Right forelimb (tissue), 1 donor: ENCODE measurements around the gene PSD4.

Source experiments
- DNase-seq: peaks from one replicate; pipeline ENCODE4 v3.0.0-alpha.2; 2018

PSD4 gene

GRCh38 chr2:113173542-113174375, at the start of gene PSD4:
TSS of gene PSD4 (plus strand) at chr2:113173971. CDS start at chr2:113182457, 8,486 bp downstream.
- DNase-seq, result no peak

- DNase-seq, result no peak
Measured at GRCh38 chr2:113124181-113124961, 49.4 kb upstream of the PSD4 start.

GRCh38 chr2:113124984-113125855, 48.6 kb upstream of the PSD4 start:
- no peak for DNase-seq

GRCh38 chr2:113126845-113127645, 46.7 kb upstream of the PSD4 start, which contains the start of gene IL1RN:
TSS of gene IL1RN (plus strand) at chr2:113127598. CDS start at chr2:113127625, 27 bp downstream.
- no peak for DNase-seq

GRCh38 chr2:113127646-113128570, 45.9 kb upstream of the PSD4 start:
- DNase-seq, result no peak

- no peak for DNase-seq
Measured at GRCh38 chr2:113129519-113130078, 44.2 kb upstream of the PSD4 start.

GRCh38 chr2:113131352-113132185, 42.2 kb upstream of the PSD4 start:
- no peak for DNase-seq

- DNase-seq, result no peak
Measured at GRCh38 chr2:113132414-113133021, 41.3 kb upstream of the PSD4 start.

- no peak for DNase-seq
Measured at GRCh38 chr2:113133704-113134598, 39.8 kb upstream of the PSD4 start.

GRCh38 chr2:113134717-113135116, 39.1 kb upstream of the PSD4 start:
- no peak for DNase-seq

GRCh38 chr2:113135317-113135716, 38.5 kb upstream of the PSD4 start:
- DNase-seq, result no peak

GRCh38 chr2:113136828-113137775, 36.7 kb upstream of the PSD4 start:
- DNase-seq, result no peak

- DNase-seq, result no peak
Measured at GRCh38 chr2:113137827-113138226, 35.9 kb upstream of the PSD4 start.

- DNase-seq, result no peak
Measured at GRCh38 chr2:113138428-113139322, 35.1 kb upstream of the PSD4 start.

GRCh38 chr2:113141451-113141850, 32.3 kb upstream of the PSD4 start:
- DNase-seq, result no peak

GRCh38 chr2:113142290-113142689, 31.5 kb upstream of the PSD4 start:
- no peak for DNase-seq
